HG03045 (cell line): ENCODE data around the gene C10orf53.

Source experiments
- ATAC-seq: cut with Tn5 transposase; IDR thresholded peaks from one replicate; pipeline ENCODE4 v1.9.1; 2021; ENCODE audit warnings: mild to moderate bottlenecking, moderate library complexity; ENCODE audit not compliant: unreplicated experiment

C10orf53 gene

DNA sequence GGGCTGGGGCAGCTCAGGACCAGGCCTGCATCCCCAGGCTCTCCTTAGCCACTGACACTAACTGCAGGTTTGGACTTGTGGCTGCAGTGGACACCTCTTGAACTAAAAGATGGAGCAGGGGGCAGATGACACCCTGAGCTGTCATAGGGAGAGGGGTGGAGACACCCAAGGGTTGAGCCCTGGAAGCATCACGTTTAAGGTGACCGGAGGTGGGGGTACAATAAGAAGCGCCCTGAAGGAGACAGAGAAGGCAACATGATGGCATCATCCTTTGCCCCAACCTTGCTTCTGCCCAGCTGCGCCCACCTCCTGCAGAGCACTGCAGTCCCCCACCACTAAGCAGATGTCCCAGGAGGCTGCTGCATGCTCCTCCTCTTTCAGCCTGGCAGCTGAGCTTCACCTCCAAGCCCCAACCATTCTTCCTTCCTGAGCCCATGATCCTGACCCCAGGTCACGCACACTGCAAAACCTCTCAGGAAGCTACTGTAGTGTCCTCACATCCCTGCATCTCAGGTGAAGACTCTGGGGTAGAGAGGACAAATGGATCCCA lies 57.2 kb downstream of the C10orf53 start:
- no peak for ATAC-seq

DNA sequence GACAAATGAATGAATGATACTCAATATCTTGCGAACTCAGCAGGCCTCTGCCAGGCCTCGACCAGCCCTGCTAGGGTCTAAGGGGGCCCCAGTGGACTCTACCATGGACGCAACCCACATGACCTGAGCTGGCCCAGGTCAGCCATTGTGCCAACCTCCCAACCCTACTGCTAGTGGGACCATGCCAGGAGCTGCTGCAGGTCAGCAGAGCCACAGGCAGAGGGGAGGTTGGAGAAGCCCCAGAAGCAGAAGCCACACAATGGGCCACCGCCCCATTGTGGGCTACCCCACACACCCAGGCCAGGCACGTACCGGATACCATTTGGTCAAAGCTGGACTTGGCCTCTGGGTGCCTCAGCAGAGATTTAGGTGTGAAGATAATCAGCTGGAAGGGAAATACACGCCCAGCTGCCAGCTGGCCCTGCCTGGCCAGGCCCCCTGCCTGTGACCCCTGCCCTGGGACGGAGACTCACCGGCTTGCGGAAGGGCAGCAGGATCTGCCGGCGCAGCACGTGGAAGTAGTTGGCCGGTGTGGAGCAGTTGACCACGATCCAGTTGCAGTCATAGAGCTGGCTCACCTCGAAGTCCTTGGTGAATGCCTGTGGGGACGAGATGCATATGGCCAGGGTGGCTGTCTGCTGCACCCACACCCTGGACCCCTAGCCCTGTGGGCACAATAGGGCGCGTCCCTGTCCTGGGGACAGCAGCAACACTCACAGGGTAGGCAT lies 58.2 kb downstream of the C10orf53 start:
- no peak for ATAC-seq

DNA sequence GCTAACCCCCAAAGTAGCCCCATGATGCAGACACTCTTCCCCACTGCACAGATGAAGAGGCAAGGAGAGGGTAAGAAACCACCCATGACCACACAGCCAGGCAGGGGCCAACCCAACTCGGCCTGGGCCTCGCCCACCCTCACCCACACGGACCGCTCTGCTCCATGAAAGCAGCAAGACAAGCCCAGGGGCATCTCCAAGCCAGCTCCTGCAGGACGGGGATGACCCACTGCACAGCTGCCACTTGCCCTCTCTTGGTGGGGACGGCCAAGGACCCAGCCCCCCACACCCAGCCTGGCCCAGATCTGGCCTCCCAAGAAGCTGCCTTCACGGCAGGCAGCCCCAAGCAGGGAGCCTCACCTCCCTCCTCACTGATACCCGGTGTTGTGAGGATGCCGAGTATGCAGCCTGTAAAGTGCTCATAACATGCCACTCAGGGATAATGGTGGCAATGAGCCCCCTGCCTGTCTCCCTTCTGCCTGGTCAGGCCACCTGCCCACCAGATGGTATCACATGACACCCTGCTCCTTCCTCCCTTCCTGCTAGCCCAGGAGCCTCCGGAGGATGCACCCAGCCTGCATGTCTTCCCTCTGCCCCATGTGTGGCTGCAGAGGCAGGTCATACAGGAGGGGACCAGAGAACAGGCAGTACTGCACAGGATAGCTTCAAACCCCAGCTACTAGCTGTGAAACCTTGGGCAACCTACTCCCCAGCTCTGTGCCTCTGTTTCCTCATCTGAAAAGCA lies 59.3 kb downstream of the C10orf53 start:
- ATAC-seq: no peak

DNA sequence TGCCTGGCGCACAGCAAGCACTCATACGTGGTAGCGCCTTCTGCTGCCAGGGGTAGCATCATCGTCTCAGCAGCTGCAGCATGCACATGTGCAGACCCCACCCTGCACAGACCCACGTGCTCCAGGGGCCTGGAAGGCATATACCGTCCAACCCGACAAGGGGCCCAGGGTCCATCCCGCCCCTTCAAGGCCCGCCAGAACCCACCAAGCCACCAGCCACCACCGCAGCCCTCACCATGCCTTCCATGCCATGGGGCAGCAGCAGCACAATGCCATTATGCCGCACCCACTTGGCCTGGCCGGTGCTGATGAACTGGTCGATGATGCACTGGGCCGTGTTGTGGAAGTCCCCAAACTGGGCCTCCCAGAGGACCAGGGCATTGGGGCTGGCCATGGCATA lies 60.0 kb downstream of the C10orf53 start:
- ATAC-seq: no peak

DNA sequence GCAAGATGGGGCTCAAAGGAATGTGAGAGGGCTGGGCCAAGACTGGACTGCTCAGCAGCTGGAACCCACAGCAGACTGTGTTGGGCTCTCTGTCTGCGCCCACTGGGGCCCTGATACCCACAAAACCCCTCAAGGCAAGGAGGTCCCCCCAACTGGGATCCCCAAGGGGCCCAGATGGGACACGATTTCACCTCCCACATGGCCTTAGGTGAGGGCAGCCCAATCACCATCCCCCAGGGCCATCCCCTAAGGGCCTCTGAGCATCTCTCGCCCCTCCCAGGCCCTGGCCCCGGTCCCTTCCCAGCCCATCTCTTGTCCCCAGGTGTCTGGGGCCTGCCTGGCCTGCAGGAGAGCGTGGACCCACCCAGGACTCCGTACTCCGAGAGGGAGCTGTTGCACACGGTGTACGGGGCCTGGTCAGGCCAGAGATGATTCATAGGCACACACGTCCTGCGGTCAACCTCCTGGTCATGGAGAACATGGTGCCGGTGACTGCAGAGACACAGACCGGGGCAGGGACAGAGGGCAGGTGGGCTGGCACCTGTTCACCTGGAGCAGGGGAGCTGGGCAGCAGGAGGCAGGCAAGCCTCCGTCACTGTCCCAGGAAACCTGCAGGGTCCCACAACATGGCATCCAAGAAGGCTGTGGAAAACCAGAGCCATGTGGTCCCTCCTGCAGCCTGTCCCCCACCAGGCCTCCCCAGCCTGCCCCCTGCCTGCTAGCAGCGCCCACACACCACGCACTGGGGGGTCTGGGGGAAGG lies 61.1 kb downstream of the C10orf53 start:
- ATAC-seq: no peak

DNA sequence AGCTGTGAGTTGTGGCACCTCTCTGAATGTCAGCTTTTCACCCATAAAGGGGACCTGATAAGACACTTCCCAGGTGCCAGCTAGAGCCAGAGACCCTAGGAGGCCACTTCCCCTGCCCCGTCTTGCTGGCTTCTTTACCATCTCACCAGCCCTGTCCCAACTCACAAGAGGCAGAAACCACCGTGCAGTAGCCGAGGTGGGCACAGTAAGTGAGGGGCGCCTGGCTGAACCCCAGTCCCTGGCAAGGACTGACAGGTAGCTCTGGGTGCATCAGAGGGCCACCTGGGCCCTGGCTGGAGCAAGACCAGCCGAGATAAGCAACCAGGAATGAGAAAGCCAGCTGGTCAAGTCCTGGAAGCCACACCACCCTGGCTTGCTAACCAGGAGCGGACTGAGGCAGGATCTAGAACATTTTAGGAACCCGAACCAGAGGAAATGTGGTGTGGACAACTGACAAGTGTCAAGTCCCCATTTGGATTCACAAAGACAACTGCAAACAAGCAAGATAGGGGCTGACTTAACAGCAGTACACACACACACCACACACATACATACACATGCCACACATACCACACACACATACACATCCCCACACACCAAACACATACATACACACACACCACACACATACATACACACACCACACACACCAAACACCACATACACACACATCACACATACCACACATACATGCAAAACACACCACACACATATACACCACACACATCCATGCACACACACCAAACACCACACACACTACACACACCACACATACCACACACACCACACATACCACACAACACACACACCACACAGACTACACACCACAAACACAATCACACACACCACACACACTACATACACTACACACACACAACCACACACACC lies 61.9 kb downstream of the C10orf53 start:
- no peak for ATAC-seq

DNA sequence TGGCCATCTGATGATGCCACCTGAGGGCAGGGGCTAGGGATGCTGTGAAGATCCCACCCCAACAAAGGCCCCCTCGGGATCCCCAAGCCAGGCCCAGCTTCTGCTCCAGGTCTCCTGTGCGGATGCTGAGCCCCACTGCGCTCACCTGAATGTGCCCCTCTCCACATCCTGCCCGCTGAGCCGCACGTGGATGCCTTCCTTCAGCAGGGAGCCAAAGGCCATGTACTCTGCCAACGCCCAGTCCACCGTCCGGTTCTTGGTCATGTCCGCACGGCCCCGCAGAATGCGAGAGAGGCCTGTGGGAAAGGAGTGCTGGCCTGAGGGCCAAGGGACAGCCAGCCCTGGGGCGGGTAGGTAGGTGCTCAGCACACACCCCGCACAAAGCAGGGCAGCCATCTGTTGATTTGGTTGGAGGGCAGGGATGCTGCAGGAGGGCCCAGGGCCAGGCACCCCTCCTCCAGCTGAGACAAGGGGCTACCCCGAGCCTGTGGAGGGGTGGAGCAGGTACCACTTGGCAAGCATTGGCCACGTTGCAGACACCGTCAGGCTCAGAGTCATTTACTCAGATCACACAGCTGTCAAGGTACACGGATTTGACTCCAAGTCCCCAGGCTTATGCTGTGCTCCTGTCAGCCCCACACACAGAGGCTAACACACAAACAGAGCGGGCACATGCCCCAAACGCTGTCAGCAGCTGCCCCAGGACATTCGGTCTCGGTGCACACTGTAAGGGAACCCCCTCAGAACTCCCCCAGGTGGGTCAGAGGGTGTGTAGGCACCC lies 63.4 kb downstream of the C10orf53 start:
- no peak for ATAC-seq

DNA sequence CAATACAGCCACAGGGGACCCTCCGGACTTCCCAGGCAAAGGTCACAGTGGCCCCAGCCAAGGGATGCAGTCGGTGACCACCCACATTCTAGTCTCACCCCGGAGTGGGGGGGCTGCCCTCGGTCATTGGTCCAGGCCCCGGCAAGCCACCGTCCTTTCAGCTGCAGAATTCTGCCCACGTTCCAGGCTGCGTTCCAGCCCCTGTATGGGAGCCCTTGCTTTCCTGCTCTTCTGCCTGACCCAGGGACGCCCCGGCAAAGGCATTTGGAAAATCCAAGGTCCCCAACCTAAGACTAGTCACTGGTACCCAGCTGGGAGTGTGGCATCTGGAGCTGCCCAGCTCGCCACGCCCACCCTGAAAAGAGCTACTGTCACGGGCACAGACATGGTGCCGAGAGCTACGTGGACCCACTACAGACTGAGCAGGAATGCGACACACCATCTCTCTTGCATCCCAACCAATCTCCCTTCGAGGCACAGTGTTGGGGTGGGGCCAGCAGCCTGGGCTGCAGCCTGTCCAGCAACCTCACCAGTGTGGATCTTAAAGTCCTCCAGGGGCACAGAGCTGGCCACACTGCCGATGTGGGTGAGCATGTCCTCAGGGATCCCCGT lies 64.1 kb downstream of the C10orf53 start:
- ATAC-seq: no peak

DNA sequence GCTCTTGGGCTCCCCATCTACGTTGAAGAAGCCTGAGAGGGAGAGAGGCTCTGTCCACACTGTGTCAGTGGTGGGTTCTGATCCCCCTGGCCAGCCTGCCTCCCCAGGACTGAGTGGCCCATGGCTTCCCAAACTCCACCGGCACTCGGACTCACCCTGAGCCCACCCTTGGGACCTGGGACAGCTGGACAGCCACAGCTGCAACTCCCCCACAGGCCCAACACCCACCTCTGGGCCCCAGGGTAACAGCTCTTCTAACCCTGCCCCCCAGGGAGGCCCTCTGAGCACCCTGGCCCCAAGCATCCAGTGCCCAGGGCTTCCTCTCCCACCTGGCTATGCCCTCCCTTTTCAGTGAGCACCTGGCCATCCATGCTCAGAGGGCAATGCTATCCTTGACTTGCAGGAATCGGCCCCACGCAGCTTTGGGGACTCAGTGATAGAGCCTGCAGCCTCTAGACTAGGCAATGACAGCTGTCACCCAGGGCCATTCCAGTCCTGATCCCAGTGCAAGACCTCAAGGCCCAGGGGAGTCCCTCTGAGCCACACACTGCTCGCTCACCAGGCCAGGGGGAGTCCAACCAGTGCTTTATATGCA lies 64.7 kb downstream of the C10orf53 start:
- ATAC-seq: no peak

DNA sequence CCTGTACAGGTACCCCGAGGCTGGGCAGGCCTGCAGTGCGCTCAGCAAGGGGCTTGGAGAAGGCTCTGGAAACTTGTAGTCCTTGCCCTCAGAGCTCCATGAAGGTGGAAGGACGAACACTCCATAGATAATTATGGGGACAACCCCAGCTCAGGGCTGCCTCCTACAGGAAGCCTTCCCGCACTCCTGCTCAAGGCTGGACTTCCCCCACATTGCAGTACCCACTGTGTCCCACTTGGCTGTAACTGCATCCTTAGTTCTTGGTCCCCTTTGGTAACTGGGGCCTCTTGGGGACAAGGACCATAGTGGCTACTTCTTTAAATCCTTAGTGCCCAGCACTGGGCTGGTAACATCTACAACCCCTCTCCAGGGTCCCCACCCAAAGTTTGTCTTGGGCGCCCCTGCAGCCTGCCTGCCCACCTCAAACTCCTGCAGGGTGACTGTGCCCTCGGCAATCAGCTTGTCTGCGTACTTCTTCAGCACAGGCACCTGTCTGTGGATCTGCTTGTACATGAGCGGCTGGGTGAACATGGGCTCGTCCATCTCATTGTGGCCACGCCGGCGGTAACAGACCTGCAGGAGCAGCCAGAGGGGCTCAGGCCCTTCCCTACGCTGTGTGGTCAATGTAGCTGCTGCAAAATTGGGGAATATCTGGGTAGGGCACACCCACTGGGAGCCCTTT lies 65.6 kb downstream of the C10orf53 start:
- ATAC-seq: no peak

DNA sequence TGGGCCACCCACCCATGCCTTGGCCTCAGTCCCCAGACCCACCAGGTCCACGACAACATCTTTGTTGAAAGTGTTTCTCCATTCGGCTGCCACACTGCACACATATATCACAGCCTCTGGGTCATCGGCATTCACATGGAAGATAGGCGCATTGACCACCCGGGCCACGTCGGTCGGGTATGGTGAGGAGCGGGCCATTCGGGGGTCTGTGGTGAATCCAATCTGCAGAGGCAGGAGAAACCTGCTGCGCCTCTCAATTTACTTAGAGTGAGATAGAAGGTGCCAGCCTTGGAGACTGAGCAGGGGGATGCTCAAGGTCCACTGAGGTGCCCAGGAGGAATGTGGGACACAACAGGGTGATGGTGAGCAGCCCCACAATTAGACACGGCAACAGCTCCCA lies 66.3 kb downstream of the C10orf53 start:
- no peak for ATAC-seq

DNA sequence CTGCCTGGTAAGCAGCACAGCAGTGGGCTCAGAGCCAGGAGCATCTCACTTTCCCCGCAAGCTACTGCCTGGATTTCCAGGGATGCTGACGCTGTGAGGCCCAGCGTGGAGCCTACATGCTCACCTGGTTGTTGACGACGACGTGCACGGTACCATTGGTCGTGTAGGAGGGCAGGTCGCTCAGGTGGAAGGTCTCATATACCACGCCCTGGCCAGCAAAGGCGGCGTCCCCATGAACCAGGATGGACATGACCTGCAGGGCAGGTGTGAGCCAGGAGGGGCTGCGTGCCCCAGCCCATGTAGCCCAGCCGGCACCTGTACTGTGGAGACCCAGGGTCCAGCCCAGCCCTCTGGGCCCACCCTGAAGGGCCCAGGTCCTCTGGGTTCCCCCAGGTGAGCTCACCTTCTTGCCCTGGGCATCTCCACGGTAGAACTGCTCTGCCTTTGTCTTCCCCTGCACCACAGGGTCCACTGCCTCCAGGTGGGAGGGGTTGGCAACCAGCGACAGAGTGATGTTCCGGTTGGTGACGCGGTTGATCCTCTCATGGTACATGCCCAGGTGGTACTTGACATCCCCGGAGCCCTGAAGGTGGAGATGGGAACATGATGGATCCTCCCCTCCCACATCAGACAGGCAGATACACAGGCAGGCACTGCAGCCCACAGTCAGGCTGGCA lies 67.3 kb downstream of the C10orf53 start:
- ATAC-seq: no peak
